Activated CD4-positive, CD25-positive, alpha-beta regulatory T cell treated with anti-CD3 and anti-CD28 coated beads, Interleukin-2, amount 50 U/mL, for 24 hours (primary cell): ENCODE measurements around the gene ADGRF1.
"Not testable (repeated sequence)": the region's sequence is repeated elsewhere in the genome, so short reads cannot be mapped to it uniquely, and the experiment has no call there.

Experiments
- ATAC-seq, 2 donors: fragments of 150-1000 bp; cut with Tn5 transposase; one replicate each; pipeline ENCODE4 v1.10.0; 2021; ENCODE audit warnings: mild to moderate bottlenecking in 1 of 2, moderate library complexity in 1 of 2

Gene ADGRF1

DNA sequence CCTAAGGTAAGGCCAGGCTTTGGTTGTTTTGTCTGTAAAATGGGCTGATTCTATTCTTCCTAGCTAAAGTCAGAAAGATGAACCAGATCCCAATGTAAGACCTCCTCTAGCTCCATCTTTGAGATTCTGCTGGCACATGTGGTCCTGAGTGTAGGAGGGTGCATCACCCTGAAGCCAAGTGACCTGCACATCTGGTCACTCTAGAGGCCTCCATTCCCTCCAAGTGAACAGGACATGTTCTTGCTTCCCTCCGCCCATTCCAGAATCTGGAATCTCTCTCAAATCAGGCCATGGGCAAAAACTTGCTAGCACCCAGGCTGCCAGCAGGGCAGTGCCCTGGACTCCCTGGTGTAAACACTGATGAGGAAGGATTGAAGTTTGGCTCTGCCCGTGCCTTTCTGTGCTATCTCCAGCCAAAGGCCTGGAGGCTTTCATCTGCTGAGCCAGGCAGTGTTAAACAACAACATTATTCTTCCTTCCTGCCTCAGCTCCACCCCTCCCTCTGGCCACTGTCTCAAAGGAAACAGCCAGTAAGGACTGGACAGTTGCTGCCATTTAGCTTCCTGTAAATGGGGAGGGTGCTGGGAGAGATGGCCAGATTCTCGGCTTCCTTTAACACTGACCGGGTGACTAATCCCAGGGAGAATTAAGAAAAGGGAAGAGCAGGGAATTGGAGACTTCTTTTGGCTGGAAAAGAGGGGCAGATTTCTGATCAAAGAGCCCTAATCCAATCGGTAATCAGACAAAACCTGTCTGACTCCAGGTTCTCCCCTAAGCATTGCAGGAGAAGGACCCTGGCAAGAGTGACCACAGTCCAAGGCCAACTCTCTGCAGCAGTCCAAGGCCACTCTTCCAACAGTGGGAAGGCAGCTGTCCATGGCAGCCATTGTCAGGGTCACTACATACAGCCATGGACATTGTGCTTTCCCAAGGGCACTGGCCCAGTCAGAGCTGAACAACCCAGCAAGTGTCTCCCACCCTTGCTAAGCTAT lies 19.5 kb upstream of the ADGRF1 start:
- ATAC-seq: no peak

DNA sequence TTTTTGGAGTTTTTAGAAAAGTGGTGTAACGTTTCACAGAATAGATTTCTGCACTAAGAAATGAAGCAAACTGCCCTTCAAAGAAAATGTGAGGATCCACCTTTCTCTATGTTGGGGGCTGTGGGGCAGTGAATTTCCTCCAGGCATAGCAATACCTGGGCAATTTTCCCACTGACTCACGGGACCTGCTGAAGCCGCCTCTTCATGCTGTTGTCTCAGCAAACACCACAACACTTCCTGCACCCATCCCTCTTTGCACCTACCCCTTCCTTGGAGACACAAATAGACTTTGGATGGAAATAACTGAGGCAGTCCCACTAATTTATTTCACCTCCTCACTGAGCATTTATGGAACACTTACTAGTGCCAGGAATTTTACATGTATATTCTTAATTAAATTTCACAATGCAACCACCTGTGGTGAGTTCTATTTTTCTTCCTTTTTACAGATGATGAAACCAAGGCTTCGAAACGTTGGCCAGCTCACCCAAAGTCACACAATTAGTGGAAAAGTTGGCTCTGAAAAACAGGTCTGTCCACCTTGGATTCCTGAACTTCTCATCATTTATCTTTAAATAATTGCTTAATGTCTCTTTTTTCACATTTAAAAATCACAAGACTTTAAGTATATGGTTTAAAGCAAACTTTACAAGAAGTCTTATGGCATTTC lies 17.2 kb upstream of the ADGRF1 start:
- no peak for ATAC-seq

DNA sequence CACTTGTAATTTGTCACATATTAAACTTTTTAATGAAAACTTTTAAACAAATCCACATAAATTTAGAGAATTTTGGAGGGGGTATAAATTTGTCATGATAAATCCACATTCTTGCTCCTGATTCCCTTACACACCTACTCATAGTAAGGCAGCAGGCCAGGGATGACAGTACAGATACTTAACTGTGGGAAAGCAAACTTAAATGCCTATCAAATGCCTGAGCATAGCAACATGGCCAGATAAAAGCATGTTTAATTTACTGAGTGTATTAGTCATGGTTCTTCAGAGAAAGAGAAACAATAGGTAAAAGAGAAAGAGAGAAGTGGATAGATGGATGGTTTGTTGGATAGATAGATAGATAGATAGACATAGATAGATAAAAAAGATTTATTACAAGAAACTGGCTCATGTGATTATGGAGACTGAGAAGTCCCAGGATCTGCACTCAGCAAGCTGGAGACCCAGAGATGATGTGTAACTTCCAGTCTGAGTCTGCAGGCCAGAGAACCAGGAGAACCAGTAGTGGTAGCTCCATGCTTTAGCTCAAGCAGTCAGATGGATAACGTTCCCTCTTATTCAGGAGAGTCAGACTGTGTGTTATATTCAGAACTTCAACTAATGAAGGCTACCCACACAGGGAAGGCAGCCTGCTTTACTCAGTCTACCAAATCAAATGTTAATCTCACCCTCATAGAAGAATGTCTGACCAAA lies 15.9 kb upstream of the ADGRF1 start:
- peak in 1 of 2 donors; percentile 21 for ATAC-seq

DNA sequence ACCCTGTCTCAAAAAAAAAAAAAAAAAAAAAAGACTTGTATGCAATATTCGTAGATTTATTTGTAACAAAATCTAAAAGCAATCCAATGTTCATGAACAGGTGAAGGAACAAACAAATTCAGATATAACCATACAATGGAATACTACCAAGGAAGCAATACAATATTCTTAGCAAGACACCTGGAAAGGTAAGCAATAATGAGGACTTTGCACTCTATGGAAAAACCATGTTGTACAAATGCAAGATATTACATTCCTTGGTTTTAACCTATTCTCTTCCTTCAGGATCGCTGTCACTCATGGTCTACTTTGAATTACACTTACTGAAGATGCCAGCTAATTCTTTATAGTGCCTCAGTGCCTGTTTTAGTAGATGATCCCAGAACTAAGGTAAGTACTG lies 14.7 kb upstream of the ADGRF1 start:
- ATAC-seq: no peak

DNA sequence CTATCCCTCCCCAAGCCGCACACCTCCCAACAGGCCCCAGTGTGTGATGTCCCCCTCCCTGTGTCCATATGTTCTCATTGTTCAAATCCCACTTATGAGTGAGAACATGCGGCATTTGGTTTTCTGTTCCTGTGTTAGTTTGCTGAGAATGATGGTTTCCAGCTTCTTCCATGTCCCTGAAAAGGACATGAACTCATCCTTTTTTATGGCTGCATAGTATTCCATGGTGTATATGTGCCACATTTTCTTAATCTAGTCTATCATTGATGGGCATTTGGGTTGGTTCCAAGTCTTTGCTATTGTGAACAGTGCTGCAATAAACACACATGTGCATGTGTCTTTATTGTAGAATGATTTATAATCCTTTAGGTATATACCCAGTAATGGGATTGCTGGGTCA lies 12.2 kb upstream of the ADGRF1 start:
- ATAC-seq: not testable (repeated sequence)

DNA sequence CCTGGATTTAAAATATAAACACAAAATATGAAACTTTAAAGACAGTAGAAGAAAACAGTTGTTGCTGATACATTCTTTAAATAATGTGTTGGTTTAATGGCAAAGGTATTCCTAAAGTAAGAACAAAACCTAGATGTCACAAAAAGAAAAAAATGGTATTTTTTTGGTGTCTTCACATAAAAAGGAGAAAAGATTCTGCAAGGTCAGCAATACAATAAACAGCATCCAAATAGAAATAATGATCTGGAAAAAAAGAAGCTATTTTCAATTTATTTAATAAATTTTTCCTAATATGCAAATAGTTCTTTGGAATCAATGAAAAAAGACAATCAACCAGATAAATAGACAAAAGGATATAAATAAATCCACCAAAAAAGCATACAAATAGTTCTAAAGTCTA lies 6.5 kb upstream of the ADGRF1 start:
- ATAC-seq: no peak

DNA sequence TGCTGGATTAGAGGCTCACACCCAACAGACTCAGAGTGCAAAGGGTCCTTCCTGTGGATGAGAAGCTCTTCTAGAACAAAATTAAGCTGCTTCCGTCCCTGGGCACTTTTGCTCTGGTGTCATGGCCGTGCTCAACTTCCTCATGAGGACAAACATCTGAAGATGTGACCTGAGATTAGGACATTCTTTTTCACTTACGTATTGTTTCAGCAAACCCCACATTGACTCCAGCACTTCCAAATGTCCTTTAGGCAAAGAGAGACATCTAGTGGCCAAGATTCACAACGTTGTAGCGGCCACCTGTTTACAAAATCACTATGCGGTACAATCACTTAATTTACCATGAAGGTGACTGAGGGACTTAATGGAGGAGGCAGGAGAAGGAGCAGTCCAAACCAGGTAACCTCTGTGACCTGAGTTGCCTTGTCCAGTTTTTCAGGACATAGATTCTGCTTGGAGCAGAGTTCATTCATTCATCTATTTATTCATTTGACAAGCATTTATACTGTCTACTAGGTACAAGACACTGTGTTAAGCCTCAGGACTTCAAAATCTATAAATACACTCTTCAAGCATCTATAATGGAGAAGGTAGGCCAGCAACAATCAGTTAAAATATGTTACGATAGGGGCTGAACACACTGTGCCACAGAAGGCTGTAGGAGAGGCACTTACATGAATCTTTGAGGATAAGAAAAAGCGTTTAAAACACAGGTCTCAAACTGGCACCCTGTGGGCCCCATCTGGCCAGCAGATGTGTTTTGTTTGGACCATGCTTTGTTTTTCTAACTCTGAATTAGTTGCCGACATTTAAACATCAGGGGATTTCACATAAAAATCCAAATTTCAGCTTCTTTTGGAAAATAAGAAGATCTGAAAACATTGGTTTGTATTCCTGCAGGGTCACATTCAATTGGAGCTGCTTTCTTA lies 5.6 kb upstream of the ADGRF1 start:
- ATAC-seq: no peak

DNA sequence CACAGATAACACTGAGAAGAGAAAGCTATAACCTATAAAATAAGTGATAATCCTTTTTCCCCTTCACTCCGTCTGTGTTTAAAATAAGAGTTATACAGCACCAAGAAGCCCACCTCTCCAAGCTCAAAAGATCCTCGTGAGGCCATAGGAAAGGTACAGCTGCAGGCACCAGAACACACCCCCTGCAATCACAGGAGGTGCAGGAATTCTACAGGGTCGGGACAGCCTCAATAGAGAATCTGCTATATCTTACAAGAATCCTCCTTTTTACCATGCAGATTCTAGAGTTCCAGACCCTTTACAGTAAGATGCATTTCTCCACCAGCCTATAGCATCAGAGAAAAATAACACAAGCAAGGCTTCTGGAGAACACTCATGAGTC lies 5.0 kb upstream of the ADGRF1 start:
- no peak for ATAC-seq

DNA sequence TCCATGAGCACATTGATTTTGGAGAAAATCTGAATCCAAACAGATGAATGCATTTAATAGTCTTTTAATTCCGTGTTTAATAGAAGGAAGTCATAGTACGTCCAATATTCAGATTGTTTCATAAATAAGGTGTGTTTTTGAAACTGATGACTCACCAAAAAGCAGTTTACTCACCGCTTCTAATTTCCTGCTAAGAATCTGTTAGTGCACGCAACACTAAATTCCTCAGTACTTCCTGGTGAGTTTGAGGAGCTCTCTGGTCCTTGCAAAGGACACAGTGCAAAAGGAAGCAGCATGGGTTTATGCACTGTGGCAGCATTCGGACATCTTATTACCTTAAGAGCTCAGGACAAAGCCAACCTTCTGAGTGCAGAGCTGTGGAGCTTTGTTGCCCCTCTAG lies 2.3 kb upstream of the ADGRF1 start:
- ATAC-seq: no peak

DNA sequence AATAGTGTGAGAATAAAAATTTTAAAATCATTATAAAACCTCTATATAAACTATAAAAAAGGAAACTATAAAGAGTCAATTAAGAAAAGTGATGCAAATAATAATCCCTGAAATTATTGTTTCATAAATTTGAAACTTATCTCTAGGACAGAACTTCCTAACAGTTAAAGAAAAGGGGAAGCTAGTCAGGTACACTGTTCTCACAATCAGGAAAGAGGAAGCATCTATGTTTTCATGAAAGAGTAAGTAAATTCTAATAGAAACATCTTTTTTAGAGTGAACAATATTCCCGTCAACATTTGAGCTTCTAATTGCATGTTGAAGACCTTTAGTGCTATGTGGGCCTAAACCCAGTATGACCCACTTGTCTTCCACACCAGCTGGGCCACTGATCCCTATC lies 1.2 kb upstream of the ADGRF1 start:
- no peak for ATAC-seq

DNA sequence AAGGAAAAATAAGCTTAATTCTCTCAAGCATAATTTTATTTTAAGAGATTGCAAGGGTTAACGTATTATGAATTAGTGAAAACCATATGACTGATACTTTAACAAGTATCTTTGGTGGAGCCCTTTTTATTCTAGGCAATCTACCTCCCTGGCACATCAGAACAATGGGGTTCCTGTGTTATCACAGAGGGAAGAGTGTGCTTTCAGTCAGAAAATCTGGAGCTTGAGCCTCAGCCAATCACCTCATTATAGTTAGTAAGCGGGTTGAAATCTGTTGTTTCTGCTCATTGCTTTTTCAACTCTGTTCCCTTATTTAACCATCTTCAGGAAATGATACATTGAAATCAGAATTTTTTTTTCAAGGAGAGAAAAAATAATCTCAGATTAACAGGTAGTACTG lies 391 bp downstream of the ADGRF1 start:
- no peak for ATAC-seq

DNA sequence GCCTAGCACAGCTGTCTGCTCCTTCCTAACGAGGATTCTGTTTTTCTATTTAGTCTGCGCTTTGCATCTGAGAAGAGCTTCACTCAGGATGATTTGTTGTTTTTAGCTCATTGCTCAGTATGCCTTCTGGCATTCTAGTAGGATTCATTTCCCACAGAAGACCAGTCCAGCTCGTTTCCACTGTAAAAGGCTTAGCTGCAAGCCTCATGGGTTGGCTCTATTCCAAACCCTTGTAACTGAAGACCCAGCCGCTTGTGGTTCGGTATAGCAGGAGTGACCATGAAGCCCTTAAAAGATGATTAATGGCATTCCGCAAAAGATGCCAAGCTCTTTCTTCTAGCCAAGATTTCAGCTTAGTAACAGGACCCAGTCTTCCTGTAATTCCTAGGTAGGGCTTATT lies 7.2 kb downstream of the ADGRF1 start:
- ATAC-seq: no peak

DNA sequence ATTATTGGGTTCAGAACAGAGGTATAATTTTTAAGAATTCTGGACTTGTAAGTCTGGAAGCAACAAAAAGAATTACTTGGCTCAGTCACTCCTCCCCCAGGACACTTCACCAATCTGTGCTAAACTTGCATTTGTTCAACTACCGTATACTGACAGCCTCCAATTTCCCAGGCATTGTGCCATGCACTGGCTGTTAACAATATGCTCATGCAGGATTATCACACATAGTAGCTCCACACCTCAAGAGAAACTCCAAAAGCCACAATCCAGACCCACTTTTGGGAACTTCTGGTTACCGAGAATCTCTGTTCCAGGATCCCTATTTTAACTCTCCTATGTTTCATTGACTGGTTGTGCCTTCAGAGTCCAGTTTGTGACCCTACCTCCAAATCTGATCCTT lies 7.7 kb downstream of the ADGRF1 start:
- ATAC-seq: no peak

DNA sequence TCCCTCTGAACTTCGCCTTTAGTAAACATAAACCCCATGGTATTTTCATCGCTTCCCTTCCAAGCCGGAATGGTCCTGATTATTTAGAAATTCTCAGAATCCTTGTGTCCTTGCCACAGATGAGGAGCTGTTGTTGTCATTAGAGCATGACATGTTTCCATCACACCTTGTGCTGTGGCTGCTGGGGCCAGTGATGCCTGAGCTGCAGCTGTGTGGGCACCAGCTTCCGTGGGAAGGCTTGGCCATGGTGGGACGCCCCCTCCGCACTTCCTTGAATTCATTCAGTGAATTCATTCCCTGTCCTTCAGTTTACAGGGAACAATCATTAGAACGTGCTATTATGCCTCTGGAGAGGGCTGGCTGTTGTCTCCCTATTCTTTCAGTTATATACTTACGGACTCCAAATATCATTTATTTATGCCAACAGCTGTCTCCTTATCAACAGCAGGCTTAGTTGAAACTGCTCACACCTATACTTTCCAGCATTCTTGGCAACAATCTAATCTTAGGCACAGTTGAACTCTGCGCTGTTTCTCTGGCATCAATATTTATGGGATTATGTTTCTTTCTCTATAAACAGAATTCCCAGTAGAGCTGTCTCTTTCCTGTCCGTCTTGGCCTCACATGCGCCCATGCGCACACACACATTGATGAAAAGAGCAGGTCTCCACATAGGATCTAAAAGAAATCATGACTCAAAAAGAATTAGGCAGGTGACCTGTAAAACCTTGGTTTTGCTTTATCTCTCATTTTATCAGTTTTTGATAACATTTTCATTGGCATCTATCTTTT lies 9.0 kb downstream of the ADGRF1 start:
- no peak for ATAC-seq

DNA sequence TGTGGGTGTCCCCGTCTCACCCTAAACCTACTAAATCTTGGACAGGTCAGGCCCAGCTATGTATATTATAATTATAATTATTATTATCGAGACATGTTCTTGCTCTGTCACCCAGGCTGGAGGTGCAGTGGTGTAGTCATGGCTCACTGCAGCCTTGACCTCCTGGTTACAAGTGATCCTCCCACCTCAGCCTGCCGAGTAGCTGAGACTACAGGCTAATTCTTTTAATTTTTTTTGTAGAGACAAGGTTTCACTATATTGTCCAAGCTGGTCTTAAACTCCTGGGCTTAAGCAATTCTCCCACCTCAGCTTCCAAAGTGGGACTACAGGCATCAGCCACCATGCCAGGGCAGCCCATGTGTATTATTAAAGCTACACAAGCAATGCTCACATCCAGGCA lies 10.5 kb downstream of the ADGRF1 start:
- no peak for ATAC-seq

DNA sequence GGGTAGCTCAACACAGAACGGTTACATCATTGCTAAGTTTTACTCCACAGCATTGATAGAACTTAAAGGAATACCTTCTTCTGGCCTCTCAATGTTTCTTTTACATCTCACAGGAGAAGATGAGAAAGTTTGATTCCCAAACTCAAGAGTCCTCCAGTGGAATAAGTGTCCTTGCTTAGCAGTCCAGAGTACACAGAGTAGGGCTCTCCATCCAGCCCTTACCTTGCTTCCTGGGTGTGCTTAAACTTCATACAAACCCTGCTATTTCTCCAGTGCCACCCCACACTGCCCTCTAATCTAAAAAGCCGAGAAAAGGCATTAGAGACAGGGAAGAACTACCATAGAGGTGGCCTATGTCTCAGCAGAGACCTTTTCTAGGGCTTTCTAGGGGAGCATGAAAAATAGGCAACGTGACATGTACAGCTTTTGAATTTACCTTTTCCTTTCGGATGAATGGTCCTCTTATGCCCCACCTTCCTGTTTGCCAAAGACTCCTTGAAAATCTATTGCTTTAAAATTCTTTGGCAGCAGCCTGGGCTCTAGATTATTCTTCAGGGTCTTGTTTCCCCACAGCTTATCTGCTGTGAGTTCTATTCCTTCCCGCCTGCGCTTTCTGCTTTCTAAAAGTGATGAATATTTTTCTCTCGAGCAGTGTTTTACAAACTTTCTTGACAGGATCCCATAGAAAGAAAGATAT lies 12.1 kb downstream of the ADGRF1 start:
- peak in 1 of 2 donors; percentile 28 for ATAC-seq

DNA sequence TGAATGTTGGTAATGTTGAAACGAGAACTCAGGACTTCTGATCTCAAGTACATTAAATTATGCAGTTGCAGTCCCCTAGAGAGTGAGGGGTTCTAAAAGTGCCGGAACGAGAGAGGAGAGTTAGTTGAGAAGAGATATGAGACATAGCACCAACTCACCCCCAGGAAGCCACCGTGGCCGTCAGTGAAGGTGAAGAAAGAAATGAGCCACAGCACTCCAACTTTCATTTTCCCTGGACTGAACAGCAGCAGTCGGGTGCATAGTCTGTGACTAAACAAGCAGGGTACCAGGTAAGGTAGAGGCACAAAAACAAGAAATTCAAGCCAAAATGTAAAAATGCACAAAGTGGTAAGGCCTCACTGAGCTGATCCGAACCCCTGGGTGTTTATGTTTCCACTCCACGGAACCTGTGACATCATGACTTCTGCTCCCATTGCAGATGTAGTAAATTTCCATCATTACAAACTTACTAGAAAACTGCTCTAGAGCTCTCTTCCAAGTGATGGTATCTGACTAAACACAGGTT lies 13.2 kb downstream of the ADGRF1 start:
- no peak for ATAC-seq

DNA sequence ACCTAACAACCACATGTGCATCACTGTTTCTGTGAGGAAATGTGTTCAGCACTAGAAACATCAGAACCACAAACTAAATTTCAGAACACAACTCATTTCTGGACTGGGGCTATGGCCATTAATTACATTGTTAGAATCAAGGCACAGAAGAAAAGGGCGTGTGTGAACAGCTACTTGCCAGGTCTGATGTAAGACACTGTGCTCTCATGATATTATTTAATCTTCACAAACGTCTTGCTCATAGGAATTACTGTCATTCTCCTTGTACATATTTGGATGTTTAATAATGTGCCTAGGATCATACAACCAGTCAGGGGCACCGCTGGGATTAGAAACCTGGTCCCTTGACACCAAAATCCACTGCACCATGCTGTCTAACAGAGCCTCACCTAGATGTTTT lies 14.8 kb downstream of the ADGRF1 start:
- no peak for ATAC-seq

DNA sequence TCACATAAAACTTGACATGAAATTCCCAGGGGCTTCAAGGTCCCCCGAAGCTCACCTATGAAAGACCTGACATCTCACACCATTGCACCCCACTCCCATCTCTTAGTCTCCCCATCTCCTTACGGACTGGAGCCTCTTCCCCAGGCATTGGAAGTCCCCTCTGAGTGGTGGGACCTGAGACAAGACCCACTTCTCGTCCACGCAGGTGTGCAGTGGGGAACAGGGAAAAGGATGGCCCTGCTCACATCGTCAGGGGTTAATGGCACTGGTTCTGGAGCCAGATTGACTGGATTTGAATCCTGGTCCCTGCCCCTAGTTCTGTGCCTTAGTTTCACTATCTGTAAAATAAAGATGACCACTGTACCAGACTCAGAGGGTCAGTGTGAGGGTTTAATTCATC lies 15.5 kb downstream of the ADGRF1 start:
- no peak for ATAC-seq

DNA sequence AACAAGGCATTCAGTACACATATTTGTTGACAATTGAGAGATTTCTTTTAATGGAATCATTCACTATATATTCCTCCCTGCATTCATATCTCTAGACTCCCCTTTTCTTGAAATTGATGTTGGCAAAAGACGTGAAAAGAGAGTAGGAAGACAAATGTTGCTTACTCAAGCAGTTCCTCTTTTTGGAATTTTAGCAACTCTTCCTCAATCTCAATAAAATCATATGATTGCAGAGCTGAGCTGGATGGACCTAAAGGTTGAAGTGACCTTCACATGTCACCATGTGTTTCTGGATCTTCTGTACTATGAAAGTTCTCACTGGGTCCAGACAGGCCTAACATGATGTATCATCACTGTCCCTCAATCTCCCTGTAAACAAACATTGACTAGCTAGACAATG lies 18.6 kb downstream of the ADGRF1 start:
- ATAC-seq: no peak

DNA sequence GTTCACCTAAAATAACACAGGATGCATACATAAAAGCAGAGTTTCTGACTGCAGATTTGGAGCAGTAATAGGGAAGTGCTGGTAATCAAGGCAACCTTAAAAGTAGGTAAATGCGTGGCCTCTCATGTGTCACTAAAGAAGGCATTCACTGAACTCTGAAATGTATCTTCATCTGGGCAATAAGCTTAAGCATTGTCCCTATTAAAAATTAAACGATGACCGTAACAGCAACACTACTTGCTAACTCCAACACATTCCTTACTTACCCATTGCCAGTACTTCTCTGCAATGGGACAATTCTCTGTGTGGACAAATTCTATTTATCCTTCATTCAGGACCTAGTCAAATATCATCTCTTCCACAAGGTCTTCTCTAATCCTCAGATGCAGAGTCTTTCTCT lies 19.9 kb downstream of the ADGRF1 start:
- no peak for ATAC-seq
